BLaER1 treated with 17β-estradiol and CSF1 and Interleukin-3, amounts not matched to agents 10 nM and 100 nM (cell line): ENCODE data around the gene AOPEP.

Source experiments
- H3K27ac ChIP-seq, 11 experiments: shearing (Covaris generic); formaldehyde crosslinking; 2 replicates each; pipeline ENCODE4 v1.8.1; 2022
- H3K27me3 ChIP-seq, 11 experiments: shearing (Covaris generic); formaldehyde crosslinking; 2 replicates each; pipeline ENCODE4 v1.8.1; 2022
- H3K36me3 ChIP-seq, 11 experiments: shearing (Covaris generic); formaldehyde crosslinking; 2 replicates each; pipeline ENCODE4 v1.8.1; 2022
- H3K4me1 ChIP-seq, 10 experiments: shearing (Covaris generic); formaldehyde crosslinking; 2 replicates each; pipeline ENCODE4 v1.8.1; 2022
- H3K4me2 ChIP-seq, 11 experiments: shearing (Covaris generic); formaldehyde crosslinking; 2 replicates each; pipeline ENCODE4 v1.8.1; 2022
- H3K4me3 ChIP-seq, 10 experiments: shearing (Covaris generic); formaldehyde crosslinking; 2 replicates each; pipeline ENCODE4 v1.8.1; 2022
- H3K9ac ChIP-seq, 11 experiments: shearing (Covaris generic); formaldehyde crosslinking; 2 replicates each; pipeline ENCODE4 v1.8.1; 2022
- H3K9me3 ChIP-seq, 11 experiments: shearing (Covaris generic); formaldehyde crosslinking; replicated peaks in 1 of 11; 2 replicates each; pipeline ENCODE4 v1.8.1; 2022
- H4K20me1 ChIP-seq, 11 experiments: shearing (Covaris generic); formaldehyde crosslinking; 2 replicates each; pipeline ENCODE4 v1.8.1; 2022
- Cebpa-rat ChIP-seq, 11 experiments: shearing (Covaris generic); IDR thresholded peaks; 2 replicates each; pipeline ENCODE4 v1.8.1; 2022

The AOPEP gene

GRCh38 chr9:94806307-94806893 is 79.9 kb downstream of the AOPEP start:
- no peak for TF ChIP-seq Cebpa-rat (IDR thresholded peaks at IDR 0.05)
- Histone ChIP-seq H3K4me1 (no peaks in the 10 kb centered on the region; a peak in 1 of 20 replicates), H3K4me2 (no peak overlapping the region), H3K4me3 (no peak overlapping the region), H3K27ac (no peak overlapping the region), H3K36me3 (peaks cover 46 to 86% (median 68%) of the 10 kb centered on the region in 11 experiments), H4K20me1 (no peaks in the 10 kb centered on the region), H3K27me3 (no peaks in the 10 kb centered on the region), H3K9ac (no peak overlapping the region), H3K9me3 (no peaks in the 10 kb centered on the region)

DNA sequence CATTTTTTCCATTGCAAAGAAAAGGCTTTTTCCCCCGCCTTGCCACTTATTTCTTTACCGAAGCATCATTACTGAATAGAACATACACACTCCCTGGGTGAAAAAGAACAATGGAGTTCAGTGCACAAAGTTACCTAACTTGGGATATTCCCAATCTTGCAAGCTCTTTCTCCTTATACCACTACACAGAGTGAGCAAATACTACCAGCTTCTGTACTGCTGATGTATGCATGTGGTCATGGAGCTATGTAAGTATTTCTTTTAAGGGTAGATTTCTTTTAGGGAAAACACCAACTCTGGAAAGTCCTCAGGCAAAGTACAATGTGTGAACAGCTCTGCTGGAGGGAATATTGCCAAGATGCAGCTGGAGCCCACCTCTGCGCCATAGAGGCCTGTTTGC is 81.1 kb downstream of the AOPEP start:
- Histone ChIP-seq H3K4me2 (no peak overlapping the region), H3K4me1 (peaks cover 0 to 5% (median 0%) of the 10 kb centered on the region in 10 experiments; a peak in 1 of 20 replicates), H3K27ac (no peak overlapping the region), H3K27me3 (no peaks in the 10 kb centered on the region), H3K36me3 (peaks cover 42 to 80% (median 63%) of the 10 kb centered on the region in 11 experiments; a peak in 21 of 22 replicates), H3K4me3 (no peak overlapping the region), H3K9ac (no peak overlapping the region), H4K20me1 (no peaks in the 10 kb centered on the region), H3K9me3 (no peaks in the 10 kb centered on the region)
- no peak for TF ChIP-seq Cebpa-rat (IDR thresholded peaks at IDR 0.05)

DNA sequence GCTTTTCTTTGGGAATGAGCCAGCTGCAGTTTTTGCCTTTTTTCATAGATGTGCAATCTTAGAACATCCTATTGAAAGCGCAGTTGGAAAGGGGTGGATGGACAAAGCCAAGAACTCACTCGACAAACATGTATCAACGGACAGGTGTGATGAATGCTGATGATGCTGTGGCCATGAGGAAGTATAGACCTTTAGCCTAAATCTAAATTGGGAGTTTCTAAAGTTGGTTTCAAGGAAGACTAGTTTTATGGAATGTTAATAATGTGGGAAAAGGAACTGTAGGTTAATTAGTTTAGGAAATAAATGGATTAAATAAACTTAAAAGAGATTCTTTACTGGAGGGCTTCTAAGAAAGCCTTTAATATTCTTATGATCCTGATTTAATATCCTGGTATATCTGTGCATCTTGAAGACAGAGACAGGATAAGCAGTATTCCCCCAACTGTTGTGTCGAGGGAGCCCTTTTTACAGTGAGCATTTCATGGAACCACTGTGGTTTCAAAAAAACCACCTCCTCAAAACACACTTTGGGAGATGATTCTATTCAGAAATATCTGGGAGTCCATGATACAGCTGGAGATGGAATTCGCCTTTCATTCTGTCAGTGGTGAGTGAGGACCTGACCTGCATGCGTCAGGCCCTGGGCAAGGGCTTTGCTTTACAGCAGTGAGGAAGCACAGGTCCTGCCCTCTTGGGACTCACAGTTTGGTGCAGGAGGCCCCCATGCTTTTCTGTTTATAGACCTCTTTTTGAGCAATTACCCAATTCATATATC is 82.6 kb downstream of the AOPEP start:
- Histone ChIP-seq H3K4me1 (0 out of 20 replicates have a peak, but pooled peaks cover 0 to 5% (median 0%) of the 10 kb centered on the region in 10 experiments), H3K36me3 (peaks cover 43 to 82% (median 59%) of the 10 kb centered on the region in 11 experiments), H3K27me3 (no peaks in the 10 kb centered on the region), H3K9me3 (no peaks in the 10 kb centered on the region), H4K20me1 (no peaks in the 10 kb centered on the region), H3K27ac (no peak overlapping the region), H3K4me3 (no peak overlapping the region), H3K4me2 (no peak overlapping the region), H3K9ac (no peak overlapping the region)
- no peak for TF ChIP-seq Cebpa-rat (IDR thresholded peaks at IDR 0.05)

DNA sequence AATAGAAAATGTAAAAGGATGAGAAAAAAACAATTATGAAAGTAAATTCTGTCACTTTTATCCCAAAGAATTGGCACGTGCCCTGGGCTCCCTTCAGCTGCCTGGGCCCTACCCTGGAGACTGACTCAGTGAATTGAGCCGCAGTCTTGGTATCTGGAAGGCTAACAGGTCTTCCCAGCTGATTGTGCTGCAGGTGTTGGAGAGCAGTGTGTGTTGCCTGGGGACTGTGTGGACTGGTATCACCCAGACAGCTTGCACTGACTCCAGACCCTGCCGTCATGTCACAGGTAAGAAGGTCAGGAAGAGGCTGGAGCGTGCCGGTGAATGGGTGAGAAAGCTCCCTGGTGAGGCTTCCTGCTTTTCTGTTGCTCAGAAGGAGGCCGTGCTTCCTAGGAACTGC is 83.3 kb downstream of the AOPEP start:
- no peak overlapping the region for H3K4me3 ChIP-seq
- no peak for TF ChIP-seq Cebpa-rat (IDR thresholded peaks at IDR 0.05)
- H3K27me3 ChIP-seq, result no peaks in the 10 kb centered on the region

DNA sequence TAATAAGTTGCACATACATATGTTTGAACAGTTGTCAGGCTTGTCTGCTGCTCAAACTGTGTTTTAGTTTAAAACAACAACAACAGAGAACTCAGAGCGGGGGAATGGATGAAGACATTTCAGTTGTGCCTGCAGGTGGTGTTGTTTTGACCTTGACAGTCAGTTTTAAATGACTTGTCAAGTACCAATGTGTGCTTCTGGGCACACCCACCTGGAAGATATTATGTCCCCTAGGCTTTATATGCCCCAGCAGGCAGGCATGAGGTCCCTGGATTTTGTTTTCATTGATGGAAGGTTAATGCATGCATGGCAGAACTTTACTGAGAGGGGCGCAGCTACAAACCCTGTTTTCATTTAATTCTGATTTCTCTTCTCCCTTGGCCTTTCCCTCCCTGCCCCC is 84.6 kb downstream of the AOPEP start:
- TF ChIP-seq Cebpa-rat (IDR thresholded peaks at IDR 0.05), result no peak
- H4K20me1 ChIP-seq, result no peaks in the 10 kb centered on the region
- no peaks in the 10 kb centered on the region for H3K9me3 ChIP-seq
- no peak overlapping the region for H3K4me3 ChIP-seq
- H3K27me3 ChIP-seq, result no peaks in the 10 kb centered on the region
- no peak overlapping the region for H3K27ac ChIP-seq
- H3K4me2 ChIP-seq, result no peak overlapping the region
- H3K36me3 ChIP-seq, result peaks cover 35 to 84% (median 59%) of the 10 kb centered on the region in 11 experiments
- no peak overlapping the region for H3K9ac ChIP-seq
- 0 out of 20 replicates have a peak, but pooled peaks cover 0 to 5% (median 0%) of the 10 kb centered on the region in 10 experiments for H3K4me1 ChIP-seq

More for the DNA sequence above, 83.3 kb downstream of the AOPEP start:
- H4K20me1 ChIP-seq, result no peaks in the 10 kb centered on the region
- no peak overlapping the region for H3K9ac ChIP-seq
- H3K9me3 ChIP-seq, result no peaks in the 10 kb centered on the region
- H3K36me3 ChIP-seq, result peaks cover 42 to 82% (median 54%) of the 10 kb centered on the region in 11 experiments
- H3K4me1 ChIP-seq, result 0 out of 20 replicates have a peak, but pooled peaks cover 0 to 5% (median 0%) of the 10 kb centered on the region in 10 experiments
- no peak overlapping the region for H3K27ac ChIP-seq
- no peak overlapping the region for H3K4me2 ChIP-seq

GRCh38 chr9:94812343-94812742 is 85.8 kb downstream of the AOPEP start:
- H3K36me3 ChIP-seq, result peaks cover 23 to 74% (median 56%) of the 10 kb centered on the region in 11 experiments
- no peaks in the 10 kb centered on the region for H3K27me3 ChIP-seq
- peak overlapping the region in 1 of 11 experiments; percentile 3; a peak in 1 of 22 replicates for H3K4me2 ChIP-seq
- no peaks in the 10 kb centered on the region for H4K20me1 ChIP-seq
- no peaks in the 10 kb centered on the region for H3K9me3 ChIP-seq
- no peak overlapping the region for H3K9ac ChIP-seq
- 0 out of 20 replicates have a peak, but pooled peaks cover 0 to 5% (median 0%) of the 10 kb centered on the region in 10 experiments for H3K4me1 ChIP-seq
- H3K4me3 ChIP-seq, result no peak overlapping the region
- no peak overlapping the region for H3K27ac ChIP-seq
- TF ChIP-seq Cebpa-rat (IDR thresholded peaks at IDR 0.05), result no peak

DNA sequence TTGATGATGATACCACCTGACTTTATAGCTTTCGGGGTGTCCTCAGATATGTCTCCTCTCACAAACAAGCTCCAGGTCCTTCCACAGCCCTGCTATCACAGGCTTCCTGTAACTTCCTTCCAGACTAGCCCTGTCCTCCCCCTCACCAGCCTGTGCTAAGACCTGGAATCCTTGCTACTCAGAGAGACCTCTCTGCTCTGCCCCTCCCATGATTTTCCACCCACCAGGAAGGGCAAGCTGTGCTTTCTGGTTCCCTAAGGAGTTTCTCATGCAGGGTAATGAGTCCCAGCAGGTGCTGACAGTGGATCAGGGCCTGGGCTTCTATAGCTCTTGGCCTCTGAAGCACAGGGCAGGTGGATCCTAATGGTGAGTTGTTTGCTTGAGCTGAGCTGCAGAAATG is 86.9 kb downstream of the AOPEP start:
- Histone ChIP-seq H3K27me3 (no peaks in the 10 kb centered on the region), H3K9me3 (no peaks in the 10 kb centered on the region), H3K9ac (no peak overlapping the region), H3K4me3 (no peak overlapping the region), H3K4me2 (no peak overlapping the region), H3K27ac (no peak overlapping the region), H3K4me1 (0 out of 20 replicates have a peak, but pooled peaks cover 0 to 5% (median 0%) of the 10 kb centered on the region in 10 experiments), H3K36me3 (peaks cover 20 to 74% (median 48%) of the 10 kb centered on the region in 11 experiments), H4K20me1 (no peaks in the 10 kb centered on the region)
- no peak for TF ChIP-seq Cebpa-rat (IDR thresholded peaks at IDR 0.05)

GRCh38 chr9:94817291-94818177 is 91.0 kb downstream of the AOPEP start:
- no peak overlapping the region for H3K9ac ChIP-seq
- H3K4me1 ChIP-seq, result peaks cover 0 to 16% (median 10%) of the 10 kb centered on the region in 10 experiments; a peak in 16 of 20 replicates

GRCh38 chr9:94818178-94818541 is 91.7 kb downstream of the AOPEP start:
- no peaks in the 10 kb centered on the region for H3K27me3 ChIP-seq
- peaks cover 0 to 16% (median 10%) of the 10 kb centered on the region in 10 experiments; a peak in 16 of 20 replicates for H3K4me1 ChIP-seq
- no peak overlapping the region for H3K4me3 ChIP-seq
- no peaks in the 10 kb centered on the region for H3K9me3 ChIP-seq
- no peak overlapping the region for H3K27ac ChIP-seq
- no peak overlapping the region for H3K4me2 ChIP-seq
- peaks cover 7 to 55% (median 28%) of the 10 kb centered on the region in 11 experiments for H3K36me3 ChIP-seq
- H3K9ac ChIP-seq, result no peak overlapping the region
- TF ChIP-seq Cebpa-rat (IDR thresholded peaks at IDR 0.05), result no peak
- H4K20me1 ChIP-seq, result no peaks in the 10 kb centered on the region

More at GRCh38 chr9:94817291-94818177, 91.0 kb downstream of the AOPEP start:
- Histone ChIP-seq H3K27me3 (no peaks in the 10 kb centered on the region), H3K36me3 (peaks cover 7 to 53% (median 26%) of the 10 kb centered on the region in 11 experiments; a peak in 21 of 22 replicates), H4K20me1 (no peaks in the 10 kb centered on the region), H3K4me2 (no peak overlapping the region), H3K4me3 (no peak overlapping the region), H3K9me3 (no peaks in the 10 kb centered on the region), H3K27ac (no peak overlapping the region)
- TF ChIP-seq Cebpa-rat (IDR thresholded peaks at IDR 0.05), result no peak
